Naive thymus-derived CD4-positive, alpha-beta T cell (primary cell): ENCODE data around the gene GPC1. TPM values are rescaled to one million over a fixed set of nuclear protein-coding genes. Genes with fewer than 3 reads are reported as not detected.

Experiments used
- ATAC-seq: fragments of 150-1000 bp; cut with Tn5 transposase; 2 replicates; pipeline ENCODE4 v1.10.0; 2021; ENCODE audit warnings: mild to moderate bottlenecking, moderate library complexity
- CTCF ChIA-PET: fragments of 350-600 bp; sonication (Branson Sonifier 250); formaldehyde crosslinking; loops from one replicate; lab custom pipeline; 2021; ENCODE audit warnings: antibody characterized with exemption; lab: Charles Lee
- POLR2A ChIA-PET: fragments of 350-600 bp; sonication (Branson Sonifier 250); formaldehyde crosslinking; loops from one replicate; lab custom pipeline; 2021; ENCODE audit warnings: antibody characterized with exemption, inconsistent platforms; lab: Charles Lee
- DNase-seq, 9 donors: peaks; one replicate each; pipeline versions ENCODE4 v3.0.0 to v3.0.0-alpha.2; 2020 to 2022; ENCODE audit warnings: mixed read lengths in 1 of 9
- H3K27ac ChIP-seq: one replicate; pipeline ENCODE4 v1.7.0; 2013; ENCODE audit warnings: mild to moderate bottlenecking, low read depth, low read length, moderate library complexity
- H3K27me3 ChIP-seq, 2 donors: one replicate each; pipeline ENCODE4 v1.7.0; 2013; ENCODE audit warnings: low read length in 2 of 2, mild to moderate bottlenecking in 2 of 2, moderate library complexity in 2 of 2; ENCODE audit not compliant: control insufficient read depth in 2 of 2, insufficient read depth in 2 of 2
- H3K36me3 ChIP-seq, 3 experiments: 1 replicate in 2 of 3; 2 replicates in 1 of 3; pipeline ENCODE4 v1.7.0; 2013; ENCODE audit warnings: low read length in 3 of 3, mild to moderate bottlenecking in 3 of 3, moderate library complexity in 1 of 3; ENCODE audit not compliant: insufficient read depth in 3 of 3, control insufficient read depth in 2 of 3
- H3K4me1 ChIP-seq, 2 donors: one replicate each; pipeline ENCODE4 v1.7.0; 2013; ENCODE audit warnings: low read length in 2 of 2, mild to moderate bottlenecking in 2 of 2, moderate library complexity in 1 of 2; ENCODE audit not compliant: control insufficient read depth in 2 of 2, insufficient read depth in 2 of 2
- H3K4me3 ChIP-seq: 2 replicates; pipeline ENCODE4 v1.7.0; 2013; ENCODE audit warnings: mild to moderate bottlenecking, low read length
- H3K9me3 ChIP-seq, 3 experiments: 1 replicate in 2 of 3; 2 replicates in 1 of 3; pipeline ENCODE4 v1.7.0; 2013; ENCODE audit warnings: low read length in 3 of 3; ENCODE audit not compliant: control insufficient read depth in 2 of 3
- H3K27ac Mint-ChIP-seq, 9 donors: one replicate each; pipeline ENCODE4 v1.8.0; 2020 to 2022; ENCODE audit warnings: mixed read lengths in 9 of 9, mild to moderate bottlenecking in 8 of 9, moderate library complexity in 5 of 9, inconsistent platforms in 2 of 9
- H3K27me3 Mint-ChIP-seq, 5 donors: one replicate each; pipeline ENCODE4 v1.8.0; 2021 to 2022; ENCODE audit warnings: mixed read lengths in 5 of 5, mild to moderate bottlenecking in 1 of 5
- H3K36me3 Mint-ChIP-seq, 5 donors: one replicate each; pipeline ENCODE4 v1.8.0; 2020 to 2022; ENCODE audit warnings: mixed read lengths in 5 of 5, mild to moderate bottlenecking in 3 of 5, inconsistent platforms in 1 of 5
- H3K4me1 Mint-ChIP-seq, 7 donors: one replicate each; pipeline ENCODE4 v1.8.0; 2020 to 2022; ENCODE audit warnings: mixed read lengths in 7 of 7, mild to moderate bottlenecking in 3 of 7, inconsistent platforms in 1 of 7
- H3K4me3 Mint-ChIP-seq, 10 donors: one replicate each; pipeline ENCODE4 v1.8.0; 2020 to 2022; ENCODE audit warnings: mild to moderate bottlenecking in 10 of 10, mixed read lengths in 10 of 10, moderate library complexity in 6 of 10, inconsistent platforms in 2 of 10
- H3K9me3 Mint-ChIP-seq, 11 donors: one replicate each; pipeline ENCODE4 v1.8.0; 2020 to 2022; ENCODE audit warnings: mixed read lengths in 11 of 11, mild to moderate bottlenecking in 4 of 11, inconsistent platforms in 1 of 11, moderate library complexity in 1 of 11
- intact Hi-C, 2 donors: fragments of 100-400 bp; cut with micrococcal nuclease; formaldehyde crosslinking; loops; one replicate each; pipeline ENCODE4 v1.15.1; 2023
- polyA plus RNA-seq, 2 donors: library from polyadenylated mRNA; unstranded; fragments of 300-500 nt; fragmentation: Illumina TruSeq; gene quantifications; one replicate each; pipeline ENCODE4 v1.2.3, GENCODE V29; 2021
- total RNA-seq, 6 experiments: library from RNA in 5 of 6; stranded (reverse) in 5 of 6; gene quantifications; 1 replicate in 5 of 6; 2 replicates in 1 of 6; pipeline ENCODE4 v1.2.3 and lab custom pipeline; 2021 to 2026

The GPC1 gene
- total and polyA plus RNA-seq, 7 experiments from 2014 or later = 0.08 to 4.5 (median 0.68) TPM; not detected in 1

DNA sequence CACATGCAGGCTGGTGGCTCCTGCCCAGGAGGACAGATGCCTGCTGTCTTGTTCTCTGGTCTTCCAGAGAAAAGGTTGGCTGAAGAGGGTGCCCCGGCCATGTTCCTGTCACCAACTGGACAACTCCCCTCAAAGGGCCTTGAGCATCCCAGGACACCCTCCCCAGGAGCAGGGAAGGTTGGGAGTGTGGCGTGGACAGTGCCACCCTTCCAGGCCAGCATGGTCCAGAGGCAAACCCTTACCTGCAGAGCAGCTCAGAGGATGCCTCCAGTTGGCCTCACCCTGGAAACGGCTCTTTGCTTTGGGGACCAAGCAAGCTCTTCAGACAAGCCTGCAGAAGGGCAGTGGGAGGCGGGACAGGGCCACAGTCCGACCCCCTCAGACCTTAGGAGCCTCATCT is 4.9 kb upstream of the GPC1 start:
- POLR2A ChIA-PET = no interaction called here
- H3K27ac Mint-ChIP-seq = no peak overlapping the region
- CTCF ChIA-PET = no interaction called here
- H3K9me3 Mint-ChIP-seq = peaks cover 0 to 15% (median 4%) of the 10 kb centered on the region in 11 donors
- H3K27me3 Mint-ChIP-seq = peaks cover 6 to 24% (median 15%) of the 10 kb centered on the region in 5 donors
- Histone ChIP-seq H3K4me3 (no peak overlapping the region), H3K9me3 (no peaks in the 10 kb centered on the region), H3K27ac (no peak overlapping the region), H3K27me3 (no peaks in the 10 kb centered on the region), H3K36me3 (no peaks in the 10 kb centered on the region), H3K4me1 (no peaks in the 10 kb centered on the region)
- H3K4me3 Mint-ChIP-seq = no peak overlapping the region
- intact Hi-C loops = loop anchor here in 1 of 2 donors (10.0 kb wide), 1 partner anchor 404 kb away; no protein-coding TSS in a partner anchor
- DNase-seq (peak in 1 of 9 donors; percentile 15), ATAC-seq (no peak)
- peaks cover 0 to 24% (median 4%) of the 10 kb centered on the region in 7 donors for H3K4me1 Mint-ChIP-seq
- H3K36me3 Mint-ChIP-seq = peaks cover 0 to 2% (median 0%) of the 10 kb centered on the region in 5 donors

DNA sequence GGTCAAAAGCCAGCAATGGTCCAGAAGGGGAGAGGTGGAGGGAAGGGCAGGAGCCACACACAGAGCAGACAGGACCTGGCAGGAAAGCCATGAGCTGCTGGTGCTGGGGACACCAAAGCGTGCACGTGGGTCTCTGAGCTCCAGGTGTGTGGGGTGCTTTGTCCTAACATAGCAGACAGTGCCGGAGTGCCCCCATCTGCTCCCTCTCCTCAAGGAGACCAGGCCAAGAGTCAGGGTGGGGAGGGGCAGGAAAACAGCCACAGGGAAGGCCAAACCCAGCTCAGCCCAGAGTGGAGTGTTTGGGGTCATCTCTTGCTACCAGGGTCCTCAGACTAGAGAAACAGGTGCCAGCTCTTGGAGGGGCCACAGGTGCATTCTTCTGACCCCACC is 4.2 kb upstream of the GPC1 start:
- Histone ChIP-seq H3K4me1 (no peaks in the 10 kb centered on the region), H3K36me3 (no peaks in the 10 kb centered on the region), H3K9me3 (no peaks in the 10 kb centered on the region), H3K4me3 (no peak overlapping the region), H3K27ac (no peak overlapping the region), H3K27me3 (no peaks in the 10 kb centered on the region)
- Mint-ChIP-seq H3K36me3 (no peaks in the 10 kb centered on the region), H3K9me3 (peaks cover 0 to 9% (median 3%) of the 10 kb centered on the region in 11 donors), H3K4me3 (no peak overlapping the region), H3K27ac (no peak overlapping the region), H3K4me1 (peaks cover 0 to 24% (median 4%) of the 10 kb centered on the region in 7 donors), H3K27me3 (peaks cover 6 to 24% (median 15%) of the 10 kb centered on the region in 5 donors)
- CTCF ChIA-PET = no interaction called here
- POLR2A ChIA-PET = no interaction called here
- intact Hi-C loops = loop anchor here in 1 of 2 donors (10.0 kb wide), 1 partner anchor 404 kb away; no protein-coding TSS in a partner anchor
- ATAC-seq (no peak), DNase-seq (peak in 1 of 9 donors; percentile 19)

DNA sequence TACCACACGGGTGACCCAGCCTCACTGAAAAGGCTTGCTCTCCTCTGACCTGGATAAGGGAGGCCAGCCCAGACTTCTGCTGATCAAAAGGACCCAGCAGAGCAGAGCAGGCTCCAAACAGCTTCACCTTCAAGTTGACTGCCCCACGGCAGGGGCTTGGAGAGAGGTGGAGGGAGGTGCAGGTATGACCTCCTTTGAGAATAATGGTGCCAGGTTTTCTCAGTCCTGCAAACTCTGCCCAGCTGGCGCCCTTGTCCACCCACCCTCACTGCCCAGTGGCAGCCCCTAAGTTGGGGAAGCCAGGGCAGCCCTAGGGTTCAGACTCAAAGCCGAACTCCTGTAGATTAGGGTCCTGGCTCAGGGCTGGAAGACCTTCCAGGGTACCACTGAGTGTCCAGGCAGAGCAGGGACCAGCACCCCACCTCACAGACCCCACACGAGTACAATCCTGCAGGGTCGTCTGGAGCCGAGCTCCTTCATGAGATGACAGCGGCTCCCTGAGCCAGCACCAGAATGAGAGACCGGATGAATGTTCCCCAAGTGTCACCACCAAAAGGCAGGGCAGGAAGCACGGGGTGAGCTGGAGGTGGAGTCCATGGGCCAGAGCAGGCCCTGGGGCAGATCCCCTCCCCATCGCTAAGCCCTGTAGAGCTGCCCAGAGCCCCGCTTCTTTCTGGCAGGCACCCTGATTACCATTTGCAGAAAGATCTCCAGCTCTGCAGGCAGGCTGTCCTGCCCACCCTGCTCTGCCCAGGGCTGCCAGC is 3.6 kb upstream of the GPC1 start:
- no peak overlapping the region for H3K27ac ChIP-seq
- Mint-ChIP-seq H3K4me1 (peaks cover 0 to 22% (median 4%) of the 10 kb centered on the region in 7 donors), H3K9me3 (peaks cover 0 to 4% (median 0%) of the 10 kb centered on the region in 11 donors), H3K27me3 (peaks cover 6 to 20% (median 16%) of the 10 kb centered on the region in 5 donors), H3K36me3 (no peaks in the 10 kb centered on the region), H3K27ac (no peak overlapping the region), H3K4me3 (no peak overlapping the region)
- H3K9me3 ChIP-seq = no peaks in the 10 kb centered on the region
- H3K4me3 ChIP-seq = no peak overlapping the region
- DNase-seq (peak in 1 of 9 donors; percentile 3), ATAC-seq (no peak)
- intact Hi-C loops = loop anchor here in 1 of 2 donors (10.0 kb wide), 1 partner anchor 403 kb away; no protein-coding TSS in a partner anchor
- ChIA-PET CTCF (no interaction called here), POLR2A (no interaction called here)
- H3K36me3 ChIP-seq = no peaks in the 10 kb centered on the region
- peaks cover 0 to 4% of the 10 kb centered on the region in 2 donors for H3K27me3 ChIP-seq
- H3K4me1 ChIP-seq = peaks cover 0 to 5% of the 10 kb centered on the region in 2 donors

DNA sequence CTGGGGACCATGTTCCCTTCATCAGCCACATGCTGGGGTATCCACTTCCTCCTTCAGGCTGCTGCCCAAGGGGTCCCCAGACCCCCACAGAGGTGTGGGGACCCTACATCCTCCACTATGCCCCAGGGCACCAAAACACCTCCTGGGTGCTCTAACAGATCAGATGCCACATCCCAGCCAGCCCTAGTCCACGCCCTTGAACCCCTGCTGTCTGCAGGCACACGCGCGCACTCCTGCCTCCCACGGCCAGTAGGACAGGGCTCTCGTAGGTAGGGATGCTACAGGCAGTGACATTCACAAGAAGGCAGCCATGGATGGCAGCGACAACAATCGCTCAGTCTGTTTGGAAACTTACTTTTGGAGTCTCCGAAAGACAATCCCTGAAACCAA is 3.0 kb upstream of the GPC1 start:
- ATAC-seq (no peak), DNase-seq (peak in 2 of 9 donors; percentile 3 to 17)
- Mint-ChIP-seq H3K36me3 (no peaks in the 10 kb centered on the region), H3K4me3 (peak overlapping the region in 1 of 10 donors; percentile 22), H3K27ac (no peak overlapping the region), H3K27me3 (peaks cover 6 to 23% (median 19%) of the 10 kb centered on the region in 5 donors), H3K4me1 (peaks cover 0 to 24% (median 4%) of the 10 kb centered on the region in 7 donors), H3K9me3 (peaks cover 0 to 4% (median 0%) of the 10 kb centered on the region in 11 donors)
- Histone ChIP-seq H3K27me3 (peaks cover 0 to 10% of the 10 kb centered on the region in 2 donors), H3K4me1 (peaks cover 0 to 6% of the 10 kb centered on the region in 2 donors), H3K36me3 (no peaks in the 10 kb centered on the region), H3K4me3 (no peak overlapping the region), H3K27ac (no peak overlapping the region), H3K9me3 (no peaks in the 10 kb centered on the region)
- CTCF ChIA-PET = no interaction called here
- intact Hi-C loops = loop anchor here in 1 of 2 donors (10.0 kb wide), 1 partner anchor 402 kb away; no protein-coding TSS in a partner anchor
- POLR2A ChIA-PET = no interaction called here

DNA sequence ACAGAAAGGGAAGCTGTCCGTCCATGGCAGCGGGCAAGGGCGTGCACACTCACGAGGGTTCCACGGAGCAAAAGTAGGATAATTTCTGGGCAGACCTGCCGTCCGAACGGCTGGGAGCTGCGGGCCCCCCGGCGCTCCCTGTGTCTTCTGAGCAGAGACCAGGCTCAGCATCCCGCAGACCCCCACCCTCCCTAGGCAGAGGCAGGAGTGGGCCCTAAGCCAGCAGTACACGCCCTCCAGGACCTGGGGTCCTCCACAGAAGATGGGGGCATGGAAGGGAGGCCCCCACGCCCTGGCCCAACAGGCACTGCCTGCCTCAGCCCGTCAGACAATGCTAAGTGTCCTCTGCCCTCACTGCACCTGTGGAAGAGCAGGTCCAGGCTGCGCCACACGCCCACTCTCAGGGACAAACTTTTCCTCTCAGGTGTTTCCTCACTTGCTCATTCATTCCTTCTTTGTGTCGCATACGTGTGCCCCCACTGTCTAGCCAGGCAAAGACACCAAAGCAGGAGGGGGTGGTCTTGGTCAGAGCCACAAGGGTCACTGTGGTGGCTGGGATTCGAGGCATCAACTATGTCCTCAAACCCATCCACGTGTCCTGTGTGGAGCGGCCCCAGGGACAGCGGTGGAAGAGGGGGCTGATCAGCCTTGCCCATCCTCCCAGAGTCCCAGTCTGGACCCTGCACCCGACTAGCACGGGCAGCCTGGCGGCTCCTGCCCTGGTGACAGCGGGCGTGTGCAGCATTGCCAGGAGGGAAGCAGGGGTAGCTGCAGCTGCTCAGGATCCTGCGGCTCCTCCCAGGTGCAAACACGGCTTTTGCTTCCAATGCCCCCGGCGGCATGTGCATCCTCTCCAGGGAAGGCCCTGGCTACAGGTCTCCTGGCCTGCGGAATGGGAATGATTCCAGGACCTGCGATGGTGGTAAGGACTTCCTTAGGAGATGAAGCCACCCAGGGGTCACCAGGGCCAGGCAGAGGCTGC is 2.4 kb upstream of the GPC1 start:
- H3K27ac Mint-ChIP-seq = no peak overlapping the region
- peaks cover 0 to 18% (median 4%) of the 10 kb centered on the region in 7 donors for H3K4me1 Mint-ChIP-seq
- ATAC-seq = no peak
- H3K9me3 Mint-ChIP-seq = peaks cover 0 to under 1% (median 0%) of the 10 kb centered on the region in 11 donors
- Histone ChIP-seq H3K27ac (no peak overlapping the region), H3K9me3 (no peaks in the 10 kb centered on the region), H3K4me3 (no peak overlapping the region), H3K36me3 (no peaks in the 10 kb centered on the region), H3K4me1 (peaks cover 0 to 6% of the 10 kb centered on the region in 2 donors), H3K27me3 (peaks cover 0 to 12% of the 10 kb centered on the region in 2 donors)
- H3K27me3 Mint-ChIP-seq = peaks cover 12 to 30% (median 22%) of the 10 kb centered on the region in 5 donors
- ChIA-PET CTCF (no interaction called here), POLR2A (no interaction called here)
- H3K4me3 Mint-ChIP-seq = peak overlapping the region in 8 of 10 donors; percentile 34 to 89 (median 55)
- intact Hi-C loops = loop anchor here in 1 of 2 donors (10.0 kb wide), 1 partner anchor 402 kb away; no protein-coding TSS in a partner anchor
- DNase-seq = peak in 2 of 9 donors; percentile 2 to 19
- no peaks in the 10 kb centered on the region for H3K36me3 Mint-ChIP-seq
